Midbrain (tissue), 1 donor: Measurements from ENCODE around the gene ZYG11A.

ENCODE experiments used
- DNase-seq: peaks from one replicate; lab custom pipeline; 2025; lab: John Stamatoyannopoulos, UW

The ZYG11A gene

GRCh38 chr1:52918201-52918600 is 75.6 kb downstream of the ZYG11A start:
- DNase-seq: no peak

- DNase-seq: no peak
Observed at GRCh38 chr1:52919051-52919722, 76.6 kb downstream of the ZYG11A start.

GRCh38 chr1:52919723-52920483 is 77.3 kb downstream of the ZYG11A start:
- no peak for DNase-seq

GRCh38 chr1:52920791-52921291 is 78.3 kb downstream of the ZYG11A start:
- DNase-seq: peak; percentile 20

- DNase-seq: no peak
Observed at GRCh38 chr1:52925571-52926005, 83.0 kb downstream of the ZYG11A start.

- no peak for DNase-seq
Observed at GRCh38 chr1:52926864-52927211, 84.3 kb downstream of the ZYG11A start.

- DNase-seq: peak; percentile 77
Observed at GRCh38 chr1:52927212-52928014, 84.9 kb downstream of the ZYG11A start, which contains the start of gene SCP2. Gene SCP2, plus strand, starts transcription at chr1:52927276. Its CDS starts 121 bp downstream, at chr1:52927397.

GRCh38 chr1:52928015-52928404 is 85.5 kb downstream of the ZYG11A start:
- DNase-seq: no peak

GRCh38 chr1:52929019-52929418 is 86.5 kb downstream of the ZYG11A start:
- no peak for DNase-seq

GRCh38 chr1:52937433-52938182 is 95.0 kb downstream of the ZYG11A start:
- DNase-seq: no peak

GRCh38 chr1:52938183-52938451 is 95.6 kb downstream of the ZYG11A start:
- DNase-seq: no peak

- no peak for DNase-seq
Observed at GRCh38 chr1:52943876-52944416, 101.4 kb downstream of the ZYG11A start.

GRCh38 chr1:52944566-52944965 is 102.0 kb downstream of the ZYG11A start:
- DNase-seq: no peak
